ENCODE data around the gene CLIP1. TPM values are rescaled to one million over a fixed set of nuclear protein-coding genes. Genes with fewer than 3 reads are reported as not detected.
A peak's percentile ranks its signal among the peaks of the same experiment; 100 is the strongest.
"Not testable (repeated sequence)": the region's sequence is repeated elsewhere in the genome, so short reads cannot be mapped to it uniquely, and the experiment has no call there.

CLIP1 gene
- total RNA-seq: 10 to 100 TPM; 32.4 to 33.9 TPM

DNA sequence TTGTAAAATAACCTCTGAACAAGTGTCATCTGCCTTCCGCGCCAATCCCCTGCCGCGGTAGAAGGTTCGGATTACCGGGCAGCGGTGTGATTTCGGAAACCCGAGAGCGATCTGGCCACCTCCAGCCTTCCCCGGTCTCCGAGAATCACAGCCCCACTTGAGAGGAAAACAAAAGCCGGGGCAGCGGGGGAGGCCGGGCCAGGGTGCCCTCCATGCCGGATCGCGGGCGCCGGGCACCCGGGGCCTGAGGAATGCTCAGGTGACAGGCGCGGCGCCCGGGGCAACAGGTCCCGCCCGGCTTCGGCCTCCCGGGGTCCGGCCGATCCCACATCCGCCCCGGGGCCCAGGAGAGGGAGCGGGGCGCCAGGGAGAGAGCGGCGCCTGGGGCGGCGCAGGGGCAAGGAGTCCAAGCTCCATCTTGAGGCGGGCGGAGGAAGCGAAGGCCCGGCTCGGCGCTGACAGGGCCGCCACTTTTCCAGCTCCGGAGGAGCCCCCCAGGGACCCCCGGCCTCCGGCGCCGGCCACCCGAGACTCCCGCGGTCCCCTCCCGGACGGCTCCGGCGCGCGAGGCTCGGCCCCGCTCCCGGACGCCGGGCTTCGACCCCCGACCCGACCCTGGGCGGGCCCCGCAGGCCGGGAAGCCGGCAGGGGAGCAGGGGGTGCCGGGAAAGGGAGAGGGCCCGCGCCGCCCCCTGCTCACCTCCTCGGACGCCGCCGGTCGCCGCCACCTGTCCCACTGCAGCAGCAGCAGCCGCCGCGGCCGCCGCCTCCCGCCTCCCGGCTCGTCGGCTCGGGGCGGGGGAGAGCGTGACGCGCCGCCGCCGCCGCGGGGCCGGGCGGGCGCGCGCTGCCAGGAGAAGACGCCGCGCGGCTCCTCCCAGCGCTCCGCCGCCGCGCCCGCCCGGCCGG is at the start of gene CLIP1:
Gene CLIP1, minus strand, starts transcription at position 849 of the 909 bp plus-strand sequence. CDS start 42,217 bp downstream, outside the sequence.
- H3K4me3 Mint-ChIP-seq: peak within 1 kb of the TSS; percentile 86
- no peaks in the 10 kb centered on the region for H3K9me3 Mint-ChIP-seq
- no peaks in the 10 kb centered on the region for H3K27me3 Mint-ChIP-seq
- H3K36me3 Mint-ChIP-seq: peaks cover 5% of the 10 kb centered on the region
- peak within 1 kb of the TSS; percentile 83 for H3K27ac Mint-ChIP-seq
- DNase-seq: peak; percentile 77
- H3K4me1 Mint-ChIP-seq: peaks cover 23% of the 10 kb centered on the region

DNA sequence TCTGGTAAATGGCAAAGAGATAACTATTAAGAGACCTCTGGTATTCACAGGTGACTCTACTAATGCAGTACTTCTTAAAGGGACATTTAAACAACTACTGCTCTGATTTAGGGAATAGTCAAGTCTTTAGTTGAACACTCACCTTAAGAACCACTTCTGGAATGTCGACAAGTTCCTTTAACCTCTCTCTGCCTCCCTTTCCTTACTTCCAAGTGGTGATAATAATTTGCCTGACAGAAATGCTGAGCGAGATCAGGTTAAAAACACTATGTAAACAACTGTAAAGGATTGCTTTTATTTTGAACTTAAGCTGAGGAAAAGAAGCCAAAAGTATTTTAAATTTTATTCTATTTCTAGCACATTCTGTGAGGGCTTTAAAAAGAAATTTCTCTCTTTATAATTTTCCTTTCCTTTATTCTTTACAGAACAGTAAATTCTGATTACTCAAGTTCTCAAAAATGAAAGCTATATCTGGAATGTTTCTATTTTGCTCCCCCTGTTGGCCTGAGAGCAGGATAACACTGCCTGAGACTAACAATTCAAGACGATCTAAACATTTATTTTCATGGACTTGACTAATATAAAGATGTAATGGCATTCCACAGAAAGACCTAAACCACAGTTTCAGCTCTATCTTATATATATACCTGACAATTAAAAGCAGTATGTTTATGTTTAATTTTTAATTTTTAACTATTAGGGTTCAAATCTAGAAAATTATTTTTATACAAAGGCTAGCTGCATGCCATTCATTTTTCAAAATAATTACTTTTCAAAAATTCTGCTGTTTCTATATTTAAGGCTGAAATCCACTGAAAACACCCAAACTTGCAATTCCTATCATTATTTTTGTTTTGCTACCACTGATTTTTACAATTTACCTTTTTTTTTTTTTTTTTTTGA is 49.1 kb upstream of the CLIP1 start:
- DNase-seq: no peak
- Mint-ChIP-seq H3K36me3 (peaks cover 30% of the 10 kb centered on the region), H3K9me3 (no peaks in the 10 kb centered on the region), H3K4me3 (no peak overlapping the region), H3K4me1 (peaks cover 27% of the 10 kb centered on the region), H3K27ac (no peak overlapping the region), H3K27me3 (no peaks in the 10 kb centered on the region)

DNA sequence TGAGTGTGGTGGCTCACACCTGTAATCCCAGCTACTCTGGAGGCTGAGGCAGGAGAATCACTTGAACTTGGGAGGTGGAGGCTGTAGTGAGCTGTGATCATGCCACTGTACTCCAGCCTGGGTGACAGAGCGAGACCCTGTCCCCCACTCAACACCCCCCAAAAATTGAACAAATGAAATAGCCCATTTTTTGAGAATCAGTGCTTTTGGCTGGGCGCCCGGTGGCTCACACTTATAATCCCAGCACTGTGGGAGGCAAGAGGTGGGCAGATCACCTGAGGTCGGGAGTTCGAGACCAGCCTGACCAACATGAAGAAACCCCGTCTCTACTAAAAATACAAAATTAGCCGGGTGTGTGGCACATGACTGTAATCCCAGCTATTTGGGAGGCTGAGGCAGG is 48.1 kb upstream of the CLIP1 start:
- not testable (repeated sequence) for H3K9me3 Mint-ChIP-seq, DNase-seq, H3K4me3 Mint-ChIP-seq, H3K27ac Mint-ChIP-seq, H3K27me3 Mint-ChIP-seq
- Mint-ChIP-seq H3K4me1 (peaks cover 24% of the 10 kb centered on the region), H3K36me3 (peaks cover 20% of the 10 kb centered on the region)

DNA sequence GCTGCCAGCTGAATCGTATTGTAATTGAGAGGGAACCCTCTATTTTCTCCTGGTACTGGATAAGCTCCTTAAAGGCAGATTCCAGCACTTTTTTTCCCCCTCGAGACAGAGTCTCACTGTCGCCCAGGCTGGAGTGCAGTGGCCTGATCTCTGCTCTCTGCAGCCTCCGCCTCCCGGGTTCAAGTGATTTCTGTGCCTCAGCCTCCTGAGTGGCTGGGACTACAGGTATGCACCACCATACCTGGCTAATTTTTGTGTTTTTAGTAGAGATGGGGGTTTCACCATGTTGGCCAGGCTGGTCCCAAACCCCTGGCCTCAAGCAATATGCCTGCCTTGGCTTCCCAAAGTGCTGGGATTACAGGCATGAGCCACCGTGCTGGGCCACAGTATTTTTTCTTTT is 47.4 kb upstream of the CLIP1 start:
- H3K9me3 Mint-ChIP-seq, H3K27me3 Mint-ChIP-seq, H3K4me3 Mint-ChIP-seq, DNase-seq: not testable (repeated sequence)
- Mint-ChIP-seq H3K4me1 (peaks cover 17% of the 10 kb centered on the region), H3K36me3 (peaks cover 14% of the 10 kb centered on the region), H3K27ac (peak overlapping the region; percentile 27)

DNA sequence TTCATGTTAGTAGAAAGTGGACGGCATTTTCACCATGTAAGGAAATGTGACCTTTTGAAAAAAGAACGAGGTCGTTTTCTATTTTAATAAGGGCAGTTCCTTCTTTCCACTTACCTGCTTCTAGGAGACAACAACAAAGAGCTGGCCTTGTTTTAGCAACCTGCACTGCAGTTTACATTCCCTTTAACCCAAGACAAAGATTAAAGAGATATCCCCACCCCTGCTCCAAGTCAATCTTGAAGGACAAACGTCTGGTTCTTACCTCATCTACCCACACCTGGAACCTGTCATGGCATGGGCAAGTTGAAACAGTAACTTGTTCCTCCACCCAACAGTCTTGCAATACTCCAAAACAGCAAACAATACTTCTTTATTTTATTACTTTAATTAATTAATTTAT is 45.5 kb upstream of the CLIP1 start:
- no peak for DNase-seq
- H3K27me3 Mint-ChIP-seq: no peaks in the 10 kb centered on the region
- H3K4me3 Mint-ChIP-seq: no peak overlapping the region
- no peaks in the 10 kb centered on the region for H3K36me3 Mint-ChIP-seq
- H3K27ac Mint-ChIP-seq: no peak overlapping the region
- H3K9me3 Mint-ChIP-seq: no peaks in the 10 kb centered on the region
- H3K4me1 Mint-ChIP-seq: peaks cover 2% of the 10 kb centered on the region

DNA sequence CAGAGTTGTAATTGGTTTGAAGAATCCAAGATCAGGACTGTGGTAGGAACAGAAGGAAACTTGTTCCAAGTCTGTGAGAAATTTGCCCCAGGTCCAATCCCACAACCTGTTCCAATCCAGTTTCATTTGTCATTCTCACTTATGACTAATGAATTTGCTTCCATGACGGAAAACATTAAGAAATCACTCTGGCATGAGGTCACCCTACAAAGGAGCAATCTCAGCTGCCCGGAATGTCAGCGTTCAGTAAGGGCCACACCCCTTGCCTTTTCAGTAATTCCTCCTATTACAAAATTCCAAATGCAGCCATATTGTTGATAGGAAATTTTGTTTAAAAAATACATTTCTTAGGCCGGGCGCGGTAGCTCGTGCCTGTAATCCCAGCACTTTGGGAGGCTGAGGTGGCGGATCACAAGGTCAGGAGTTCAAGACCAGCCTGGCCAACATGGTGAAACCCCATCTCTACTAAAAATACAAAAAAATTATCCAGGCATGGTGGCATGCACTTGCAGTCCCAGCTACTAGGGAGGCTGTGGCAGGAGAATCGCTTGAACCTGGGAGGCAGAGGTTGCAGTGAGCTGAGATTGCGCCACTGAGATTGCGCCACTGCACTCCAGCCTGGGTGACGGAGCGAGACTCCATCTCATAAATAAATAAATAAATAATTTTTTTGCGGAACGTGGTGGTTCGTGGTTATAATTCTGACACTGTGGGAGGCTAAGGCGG is 42.0 kb upstream of the CLIP1 start:
- H3K4me3 Mint-ChIP-seq, H3K27ac Mint-ChIP-seq, DNase-seq, H3K4me1 Mint-ChIP-seq, H3K9me3 Mint-ChIP-seq, H3K27me3 Mint-ChIP-seq, H3K36me3 Mint-ChIP-seq: not testable (repeated sequence)

DNA sequence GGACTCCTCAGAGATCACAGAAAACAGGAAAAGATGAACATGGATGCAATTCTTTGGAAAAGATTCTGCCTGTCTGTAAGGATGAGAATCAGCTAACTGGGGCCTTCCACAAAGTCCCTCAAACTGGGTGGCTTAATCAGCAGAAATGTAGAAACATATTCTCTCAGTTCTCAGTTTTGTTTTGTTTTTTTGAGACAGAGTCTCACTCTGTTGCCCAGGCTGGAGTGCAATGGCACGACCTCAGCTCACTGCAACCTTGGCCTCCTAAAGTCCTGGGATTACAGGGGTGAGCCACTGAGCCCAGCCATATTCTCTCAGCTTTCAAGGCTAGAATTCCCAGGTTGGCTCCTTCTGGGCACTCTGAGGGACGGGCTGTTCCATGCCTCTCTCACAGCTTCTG is 38.2 kb upstream of the CLIP1 start:
- no peaks in the 10 kb centered on the region for H3K27me3 Mint-ChIP-seq
- no peak overlapping the region for H3K4me3 Mint-ChIP-seq
- no peak overlapping the region for H3K27ac Mint-ChIP-seq
- no peaks in the 10 kb centered on the region for H3K36me3 Mint-ChIP-seq
- no peaks in the 10 kb centered on the region for H3K9me3 Mint-ChIP-seq
- no peak for DNase-seq
- no peaks in the 10 kb centered on the region for H3K4me1 Mint-ChIP-seq

DNA sequence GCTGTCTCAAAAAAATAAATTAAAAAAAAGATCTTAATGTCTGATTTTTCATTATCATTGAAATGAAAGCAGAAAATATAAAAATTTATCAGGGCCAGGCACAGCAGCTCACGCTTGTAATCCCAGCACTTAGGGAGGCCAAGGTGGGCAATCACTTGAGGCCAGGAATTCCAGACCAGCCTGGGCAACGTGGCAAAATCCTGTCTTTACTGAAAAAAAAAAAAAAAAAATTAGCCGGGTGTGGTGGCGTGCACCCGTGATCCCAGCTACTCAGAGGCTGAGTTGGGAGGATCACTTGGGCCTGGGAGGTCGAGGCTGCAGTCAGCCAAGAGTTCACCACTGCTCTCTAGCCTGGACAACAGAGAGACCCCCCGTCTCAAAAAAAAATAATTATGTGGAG is 37.6 kb upstream of the CLIP1 start:
- Mint-ChIP-seq H3K4me1 (no peaks in the 10 kb centered on the region), H3K4me3 (no peak overlapping the region), H3K9me3 (no peaks in the 10 kb centered on the region), H3K27ac (no peak overlapping the region), H3K36me3 (no peaks in the 10 kb centered on the region), H3K27me3 (no peaks in the 10 kb centered on the region)
- DNase-seq: no peak

DNA sequence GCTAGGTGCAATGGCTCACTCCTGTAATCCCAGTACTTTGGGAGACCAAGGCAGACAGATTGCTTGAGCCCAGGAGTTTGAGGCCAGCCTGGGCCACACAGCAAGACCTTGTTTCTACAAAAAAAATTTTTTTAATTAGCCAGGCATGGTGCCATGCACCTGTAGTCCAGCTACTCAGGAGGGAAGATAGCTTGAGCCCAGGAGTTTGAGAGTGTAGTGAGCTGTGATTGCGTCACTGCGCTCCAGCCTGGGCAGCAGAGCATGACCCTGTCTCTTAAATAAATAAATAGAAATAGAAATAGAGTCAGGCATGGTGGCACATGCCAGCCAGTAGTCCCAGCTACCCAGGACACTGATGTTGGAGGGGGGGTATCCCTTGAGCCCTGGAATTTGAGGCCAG is 36.7 kb upstream of the CLIP1 start:
- H3K36me3 Mint-ChIP-seq: no peaks in the 10 kb centered on the region
- no peak for DNase-seq
- no peak overlapping the region for H3K4me3 Mint-ChIP-seq
- H3K27ac Mint-ChIP-seq: no peak overlapping the region
- H3K27me3 Mint-ChIP-seq: no peaks in the 10 kb centered on the region
- H3K4me1 Mint-ChIP-seq: peaks cover 3% of the 10 kb centered on the region
- H3K9me3 Mint-ChIP-seq: no peaks in the 10 kb centered on the region

DNA sequence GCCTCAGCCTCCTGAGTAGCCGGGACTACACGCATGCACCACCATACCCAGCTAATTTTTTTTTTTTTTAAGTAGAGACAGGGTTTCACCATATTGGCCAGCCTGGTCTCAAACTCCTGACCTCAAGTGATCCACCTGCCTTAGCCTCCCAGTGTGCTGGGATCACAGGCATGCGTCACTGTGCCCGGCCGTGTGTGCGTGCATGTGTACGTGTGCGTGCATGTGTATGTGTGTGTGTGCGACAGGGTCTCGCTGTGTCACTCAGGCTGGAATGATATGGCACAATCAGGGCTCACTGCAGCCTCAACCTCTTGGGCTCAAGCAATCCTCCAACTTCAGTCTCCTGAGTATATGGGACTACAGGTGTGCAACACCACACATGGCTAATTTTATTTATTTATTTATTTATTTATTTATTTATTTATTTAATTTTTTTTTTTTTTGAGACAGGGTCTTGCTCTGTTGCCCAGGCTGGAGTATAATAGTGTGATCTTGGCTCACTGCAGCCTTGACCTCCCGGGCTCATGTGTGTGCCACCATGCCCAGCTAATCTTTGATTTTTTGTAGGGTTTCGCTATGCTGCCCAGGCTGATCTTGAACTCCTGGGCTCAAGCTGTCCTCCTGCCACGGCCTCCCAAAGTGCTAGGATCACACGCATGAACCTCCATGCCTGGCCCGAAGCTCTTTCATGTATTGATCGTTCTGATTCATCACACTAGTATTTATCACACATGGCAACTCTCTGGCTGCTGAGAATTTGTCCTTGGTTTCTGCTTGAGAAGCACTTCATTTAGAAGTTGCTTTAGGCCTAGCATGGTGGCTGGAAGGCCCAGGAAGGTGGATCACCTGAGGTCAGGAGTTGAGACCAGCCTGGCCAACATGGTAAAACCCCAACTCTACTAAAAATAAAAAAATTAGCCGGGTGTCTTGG is 35.9 kb upstream of the CLIP1 start:
- no peaks in the 10 kb centered on the region for H3K27me3 Mint-ChIP-seq
- H3K4me1 Mint-ChIP-seq: peaks cover 10% of the 10 kb centered on the region
- H3K36me3 Mint-ChIP-seq: peaks cover 3% of the 10 kb centered on the region
- no peak overlapping the region for H3K27ac Mint-ChIP-seq
- no peak overlapping the region for H3K4me3 Mint-ChIP-seq
- DNase-seq: no peak
- H3K9me3 Mint-ChIP-seq: no peaks in the 10 kb centered on the region

DNA sequence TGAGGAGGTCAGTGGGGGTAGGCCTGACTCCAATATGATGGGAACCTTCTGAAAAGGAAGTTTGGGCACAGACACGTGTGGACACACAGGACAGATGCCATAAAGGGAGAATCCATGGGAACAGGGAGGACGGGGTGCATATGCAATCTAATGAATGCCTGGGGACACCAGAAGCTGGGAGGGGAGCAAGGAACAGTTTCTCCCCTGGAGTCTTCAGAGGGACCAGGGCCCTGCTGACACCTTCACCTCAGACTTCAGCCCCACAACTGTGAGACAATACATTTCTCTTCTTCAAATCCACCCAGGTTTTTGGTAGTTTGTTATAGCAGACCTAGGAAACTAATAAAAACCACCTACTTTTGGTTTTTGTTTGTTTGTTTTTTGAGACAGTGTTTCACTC is 35.2 kb upstream of the CLIP1 start:
- H3K4me3 Mint-ChIP-seq: no peak overlapping the region

DNA sequence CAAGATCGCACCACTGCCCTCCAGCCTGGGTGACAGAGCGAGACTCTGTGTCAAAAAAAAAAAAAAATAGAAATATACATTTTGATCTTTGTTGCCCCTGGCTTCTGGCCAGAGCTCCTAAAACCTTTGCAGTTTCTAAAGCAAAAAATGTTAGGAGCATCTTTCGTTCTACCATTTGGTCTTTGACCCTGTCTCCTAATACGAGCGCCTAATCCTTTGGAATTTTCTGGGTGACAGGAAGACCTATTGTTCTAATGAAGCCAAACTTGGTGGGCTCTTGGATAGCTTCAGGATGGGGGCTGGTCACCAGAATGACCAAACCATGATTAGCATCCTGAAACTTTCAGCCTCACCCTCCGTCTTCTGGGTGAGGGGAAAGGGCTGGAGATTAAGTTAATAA is 32.3 kb upstream of the CLIP1 start:
- no peak for DNase-seq
- Mint-ChIP-seq H3K27ac (peak overlapping the region; percentile 79), H3K9me3 (no peaks in the 10 kb centered on the region), H3K36me3 (peaks cover 3% of the 10 kb centered on the region), H3K27me3 (no peaks in the 10 kb centered on the region), H3K4me1 (peaks cover 25% of the 10 kb centered on the region), H3K4me3 (no peak overlapping the region)

More for the DNA sequence above, 35.2 kb upstream of the CLIP1 start:
- no peak for DNase-seq
- peaks cover 17% of the 10 kb centered on the region for H3K4me1 Mint-ChIP-seq
- peaks cover 3% of the 10 kb centered on the region for H3K36me3 Mint-ChIP-seq
- no peaks in the 10 kb centered on the region for H3K27me3 Mint-ChIP-seq
- H3K9me3 Mint-ChIP-seq: no peaks in the 10 kb centered on the region
- H3K27ac Mint-ChIP-seq: no peak overlapping the region

DNA sequence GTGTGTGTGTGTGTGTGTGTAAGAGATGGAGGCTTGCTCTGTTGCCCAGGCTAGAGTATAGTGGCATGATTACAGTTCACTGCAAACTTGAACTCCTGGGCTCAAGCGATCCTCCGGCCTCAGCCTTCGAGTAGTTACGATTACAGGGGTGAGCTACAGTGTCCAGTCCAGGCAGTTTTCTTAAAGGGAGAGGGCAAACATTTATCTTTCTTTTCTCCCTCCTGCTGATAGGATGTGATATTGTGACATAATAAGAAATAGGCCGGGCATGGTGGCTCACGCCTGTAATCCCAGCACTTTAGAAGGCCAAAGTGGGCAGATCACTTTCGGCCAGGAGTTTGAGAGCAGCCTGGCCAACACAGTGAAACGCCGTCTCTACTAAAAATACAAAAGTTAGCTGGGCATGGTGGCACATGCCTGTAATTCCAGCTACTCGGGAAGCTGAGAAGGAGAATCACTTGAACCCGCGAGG is 31.8 kb upstream of the CLIP1 start:
- Mint-ChIP-seq H3K27me3 (no peaks in the 10 kb centered on the region), H3K4me3 (no peak overlapping the region), H3K9me3 (no peaks in the 10 kb centered on the region), H3K4me1 (peaks cover 25% of the 10 kb centered on the region), H3K27ac (peak overlapping the region; percentile 92), H3K36me3 (peaks cover 3% of the 10 kb centered on the region)
- no peak for DNase-seq

Measured in activated naive CD8-positive, alpha-beta T cell treated with anti-CD3 and anti-CD28 coated beads for 36 hours (primary cell).